ES-I3 (cell line): Measurements from ENCODE around the gene NFKB1.

Source experiments
- H3K36me3 ChIP-seq: 2 replicates; pipeline ENCODE4 v1.6.1; 2013; ENCODE audit warnings: mild to moderate bottlenecking, low read length, control low read depth, moderate library complexity; ENCODE audit not compliant: insufficient read depth
- H3K4me1 ChIP-seq: 2 replicates; pipeline ENCODE4 v1.6.1; 2013; ENCODE audit warnings: mild to moderate bottlenecking, control low read depth, low read length; ENCODE audit not compliant: insufficient read depth
- H3K9ac ChIP-seq: 2 replicates; pipeline ENCODE4 v1.6.1; 2013; ENCODE audit warnings: low read depth, mild to moderate bottlenecking, low read length, moderate library complexity
- H3K9me3 ChIP-seq: 2 replicates; pipeline ENCODE4 v1.6.1; 2013; ENCODE audit warnings: mild to moderate bottlenecking, low read length, moderate library complexity; ENCODE audit not compliant: control insufficient read depth, insufficient read depth

The NFKB1 gene

GRCh38 chr4:102530986-102531385 is 29.8 kb downstream of the NFKB1 start:
- Histone ChIP-seq H3K9me3 (no peaks in the 10 kb centered on the region), H3K9ac (no peak overlapping the region), H3K36me3 (no peaks in the 10 kb centered on the region), H3K4me1 (peaks cover 11% of the 10 kb centered on the region; the same call in 1 of the 2 replicates)

- Histone ChIP-seq H3K9ac (no peak overlapping the region), H3K36me3 (no peaks in the 10 kb centered on the region), H3K9me3 (no peaks in the 10 kb centered on the region), H3K4me1 (peaks cover 11% of the 10 kb centered on the region; the same call in 1 of the 2 replicates)
Measured at GRCh38 chr4:102531462-102531861, 30.3 kb downstream of the NFKB1 start.

DNA sequence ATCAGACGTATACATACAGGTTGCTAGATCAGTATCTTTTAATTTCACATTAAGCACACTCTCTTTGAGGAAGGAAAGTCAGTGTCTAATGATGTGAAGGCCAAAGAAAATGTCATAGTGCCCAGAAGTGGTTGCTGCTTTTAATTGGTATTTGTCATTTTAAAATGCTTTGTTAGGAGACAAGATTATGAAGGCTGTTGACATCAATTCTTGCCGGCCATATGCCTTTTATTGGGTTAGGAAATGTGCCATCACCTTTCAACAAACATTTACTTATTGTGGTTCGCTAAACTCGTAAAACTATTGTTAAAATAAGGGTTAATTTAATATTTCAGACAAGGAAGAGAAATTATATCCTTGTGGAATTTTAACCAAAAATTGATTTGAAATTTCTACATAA is 32.2 kb downstream of the NFKB1 start:
- no peaks in the 10 kb centered on the region for H3K9me3 ChIP-seq
- H3K9ac ChIP-seq: no peak overlapping the region
- H3K36me3 ChIP-seq: no peaks in the 10 kb centered on the region
- peaks cover 6% of the 10 kb centered on the region; the same call in 1 of the 2 replicates for H3K4me1 ChIP-seq

GRCh38 chr4:102533904-102534303 is 32.7 kb downstream of the NFKB1 start:
- no peak overlapping the region for H3K9ac ChIP-seq
- H3K9me3 ChIP-seq: no peaks in the 10 kb centered on the region
- H3K4me1 ChIP-seq: 0 out of 2 replicates have a peak, but pooled peaks cover under 1% of the 10 kb centered on the region
- H3K36me3 ChIP-seq: no peaks in the 10 kb centered on the region

- Histone ChIP-seq H3K9ac (no peak overlapping the region), H3K4me1 (no peaks in the 10 kb centered on the region), H3K9me3 (no peaks in the 10 kb centered on the region), H3K36me3 (no peaks in the 10 kb centered on the region)
Measured at GRCh38 chr4:102534845-102535244, 33.7 kb downstream of the NFKB1 start.

GRCh38 chr4:102535398-102536082 is 34.4 kb downstream of the NFKB1 start:
- no peaks in the 10 kb centered on the region for H3K9me3 ChIP-seq
- H3K4me1 ChIP-seq: no peaks in the 10 kb centered on the region
- H3K36me3 ChIP-seq: no peaks in the 10 kb centered on the region
- no peak overlapping the region for H3K9ac ChIP-seq

DNA sequence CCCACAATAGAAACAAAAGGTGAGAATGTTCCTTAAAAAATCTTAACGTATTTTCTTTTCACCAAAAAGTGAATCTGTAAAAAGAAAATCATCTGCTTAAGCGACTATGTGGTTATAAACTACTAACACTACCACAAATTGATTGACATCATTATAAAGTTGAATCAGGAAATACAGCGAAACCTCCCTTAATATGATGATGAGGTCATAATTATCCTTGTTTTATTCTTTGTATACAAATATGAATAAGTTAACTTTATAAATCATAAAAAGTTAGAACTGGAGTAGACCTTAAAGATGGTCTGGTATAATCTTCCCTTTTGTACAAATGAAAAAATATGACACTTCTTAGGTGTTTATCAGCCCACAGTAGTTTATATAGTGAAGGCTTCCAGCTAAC is 35.6 kb downstream of the NFKB1 start:
- Histone ChIP-seq H3K9me3 (no peaks in the 10 kb centered on the region), H3K36me3 (no peaks in the 10 kb centered on the region), H3K4me1 (no peaks in the 10 kb centered on the region), H3K9ac (no peak overlapping the region)

DNA sequence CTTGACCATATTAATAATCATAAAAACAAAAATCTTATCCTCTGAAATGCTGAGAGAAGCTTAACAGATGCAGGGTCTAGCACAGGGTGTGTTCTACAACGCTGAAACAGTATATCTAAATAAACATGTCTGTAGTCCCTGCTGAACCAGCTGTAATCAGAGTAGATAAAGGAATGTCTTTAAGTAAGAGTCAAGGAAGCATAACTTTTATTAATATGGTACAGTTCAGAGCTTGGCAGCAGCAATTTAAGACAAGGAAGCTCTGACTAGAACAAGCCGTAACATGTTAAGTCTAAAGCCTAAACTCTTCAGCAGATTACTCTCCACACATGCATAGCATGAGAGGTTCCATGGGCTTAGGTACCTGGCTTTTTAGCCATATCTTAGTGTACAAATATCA is 36.1 kb downstream of the NFKB1 start:
- no peaks in the 10 kb centered on the region for H3K4me1 ChIP-seq

DNA sequence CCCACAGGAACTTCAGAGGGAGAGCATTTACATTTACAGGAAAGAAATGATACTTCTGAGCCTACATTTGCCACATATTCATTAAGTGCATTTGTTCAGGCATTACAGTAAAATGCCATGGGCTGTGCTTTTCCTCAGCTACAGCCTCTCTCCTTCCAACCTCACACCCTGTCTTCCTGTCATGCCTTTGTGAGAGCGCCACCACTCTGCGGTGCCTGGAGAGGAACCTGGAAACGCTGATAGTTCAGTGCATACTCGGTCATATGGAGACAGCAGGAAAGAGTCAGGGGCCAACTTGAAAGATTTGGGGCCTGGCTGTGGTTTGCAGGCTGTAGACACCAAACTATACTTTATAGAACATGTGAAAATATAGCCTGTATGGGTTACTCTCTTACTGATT is 40.5 kb downstream of the NFKB1 start:
- no peaks in the 10 kb centered on the region for H3K9me3 ChIP-seq
- H3K36me3 ChIP-seq: no peaks in the 10 kb centered on the region
- H3K4me1 ChIP-seq: no peaks in the 10 kb centered on the region
- no peak overlapping the region for H3K9ac ChIP-seq

More for the DNA sequence above, 36.1 kb downstream of the NFKB1 start:
- Histone ChIP-seq H3K36me3 (no peaks in the 10 kb centered on the region), H3K9ac (no peak overlapping the region), H3K9me3 (no peaks in the 10 kb centered on the region)

DNA sequence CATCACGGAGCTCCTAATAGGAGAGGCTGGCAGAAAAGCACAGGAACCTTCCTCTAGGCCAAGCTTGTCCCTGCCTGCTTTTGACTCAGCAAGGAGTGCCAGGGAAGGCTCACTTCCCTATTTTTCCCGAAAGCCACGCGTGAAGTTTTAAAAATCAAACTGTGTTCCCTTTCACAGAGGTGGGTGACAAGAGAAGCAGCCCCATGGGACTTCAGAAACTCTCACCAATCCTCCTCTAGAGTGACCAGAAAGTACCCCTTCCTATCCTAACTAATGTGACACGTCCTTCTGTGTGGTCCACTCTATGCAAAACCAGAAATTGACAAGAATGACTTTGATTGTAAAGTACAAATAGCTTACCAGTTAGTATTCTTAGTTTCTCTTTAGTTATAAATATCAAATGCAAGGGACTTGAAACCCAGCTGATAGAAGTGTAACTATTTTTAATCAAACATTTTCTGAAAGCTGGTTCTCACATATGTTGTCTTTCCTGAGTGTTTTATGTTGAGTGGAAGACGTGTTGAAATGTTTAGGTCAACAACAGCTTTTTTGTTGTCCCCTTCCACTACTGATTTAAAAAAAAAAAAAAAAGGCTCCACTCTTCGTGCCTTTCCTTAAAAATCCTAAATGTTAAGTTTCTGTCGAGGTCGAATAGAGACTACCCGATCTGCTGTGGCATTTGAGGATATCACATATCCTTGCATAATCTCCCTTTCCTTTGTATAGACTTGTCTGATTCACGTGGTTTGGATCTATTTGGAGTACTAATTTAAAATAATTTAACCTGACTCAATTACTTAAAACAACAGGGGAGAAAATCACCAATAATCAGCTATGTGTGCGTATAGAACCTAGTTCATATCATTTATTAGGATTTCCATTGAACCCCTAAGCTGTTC is 42.1 kb downstream of the NFKB1 start:
- H3K9ac ChIP-seq: no peak overlapping the region
- H3K9me3 ChIP-seq: no peaks in the 10 kb centered on the region
- no peaks in the 10 kb centered on the region for H3K4me1 ChIP-seq
- H3K36me3 ChIP-seq: no peaks in the 10 kb centered on the region

- Histone ChIP-seq H3K4me1 (no peaks in the 10 kb centered on the region), H3K9ac (no peak overlapping the region), H3K9me3 (no peaks in the 10 kb centered on the region), H3K36me3 (no peaks in the 10 kb centered on the region)
Measured at GRCh38 chr4:102546635-102547034, 45.5 kb downstream of the NFKB1 start.

GRCh38 chr4:102547973-102548372 is 46.8 kb downstream of the NFKB1 start:
- H3K36me3 ChIP-seq: no peaks in the 10 kb centered on the region
- no peak overlapping the region for H3K9ac ChIP-seq
- no peaks in the 10 kb centered on the region for H3K9me3 ChIP-seq
- H3K4me1 ChIP-seq: peaks cover 11% of the 10 kb centered on the region

- H3K9me3 ChIP-seq: no peaks in the 10 kb centered on the region
- peaks cover 24% of the 10 kb centered on the region for H3K4me1 ChIP-seq
- no peak overlapping the region for H3K9ac ChIP-seq
- H3K36me3 ChIP-seq: no peaks in the 10 kb centered on the region
Measured at GRCh38 chr4:102551958-102552565, 50.9 kb downstream of the NFKB1 start.

DNA sequence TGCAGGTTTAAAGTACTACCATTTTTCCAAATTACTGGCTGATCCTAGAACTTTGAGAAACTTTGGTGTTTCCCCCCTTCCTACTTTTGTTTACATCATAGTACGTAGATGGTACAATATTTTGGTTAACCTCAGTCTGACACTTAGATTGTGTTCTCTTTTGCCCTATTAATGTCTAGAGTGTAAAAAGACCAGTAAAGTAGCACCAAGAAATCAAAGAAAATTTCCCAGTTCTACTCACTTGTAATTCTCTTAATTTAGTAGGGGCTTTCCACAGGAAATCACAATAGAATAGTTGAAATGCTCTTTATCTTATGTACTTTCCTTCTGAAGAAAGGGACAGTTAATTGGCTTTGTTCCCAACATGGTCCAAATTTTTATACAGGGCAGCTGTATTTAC is 51.6 kb downstream of the NFKB1 start:
- Histone ChIP-seq H3K4me1 (peaks cover 24% of the 10 kb centered on the region), H3K36me3 (no peaks in the 10 kb centered on the region; the same call in 1 of the 2 replicates), H3K9ac (no peak overlapping the region), H3K9me3 (no peaks in the 10 kb centered on the region)
